Measurements from ENCODE around the gene IGSF21.

GRCh38 chr1:18343581-18343980 is 236.0 kb downstream of the IGSF21 start:
- TF ChIP-seq CTCF (IDR thresholded peaks at IDR 0.05; ENCODE audit: low read depth, low read length, missing input control) (no peak), REST (IDR thresholded peaks at IDR 0.05) (no peak)

Data from liver (tissue), 2 donors.